Islet of Langerhans (tissue), 1 donor: Measurements from ENCODE around the gene PNLIPRP1.

Source experiments
- FAIRE-seq: peaks from one replicate; lab custom pipeline; 2011; peaks lifted over from hg19 to GRCh38; lab: Jason Lieb, UNC

Gene PNLIPRP1

GRCh38 chr10:116632596-116633215, 41.9 kb downstream of the PNLIPRP1 start:
- no peak for FAIRE-seq

- no peak for FAIRE-seq
Observed at GRCh38 chr10:116633216-116633600, 42.4 kb downstream of the PNLIPRP1 start.

- no peak for FAIRE-seq
Observed at GRCh38 chr10:116634126-116634975, 43.6 kb downstream of the PNLIPRP1 start.

DNA sequence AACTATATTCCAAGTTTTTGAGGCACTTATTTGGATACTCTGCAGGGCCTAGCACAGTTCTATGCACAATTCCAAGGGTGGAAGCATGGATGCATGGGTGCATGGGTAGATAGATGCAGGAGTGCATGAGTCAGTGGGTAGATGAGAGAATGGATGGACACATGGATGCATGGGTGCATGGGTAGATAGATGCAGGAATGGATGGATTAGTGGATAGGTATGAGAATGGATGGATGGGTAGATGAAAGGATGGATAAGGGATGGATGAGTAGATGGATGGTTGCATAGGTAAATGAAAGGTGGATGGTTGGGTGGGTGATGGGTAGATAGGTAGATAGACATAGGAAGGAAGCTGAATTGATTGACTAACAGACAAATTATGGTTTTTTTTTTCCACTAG, 45.6 kb downstream of the PNLIPRP1 start:
- FAIRE-seq = no peak

DNA sequence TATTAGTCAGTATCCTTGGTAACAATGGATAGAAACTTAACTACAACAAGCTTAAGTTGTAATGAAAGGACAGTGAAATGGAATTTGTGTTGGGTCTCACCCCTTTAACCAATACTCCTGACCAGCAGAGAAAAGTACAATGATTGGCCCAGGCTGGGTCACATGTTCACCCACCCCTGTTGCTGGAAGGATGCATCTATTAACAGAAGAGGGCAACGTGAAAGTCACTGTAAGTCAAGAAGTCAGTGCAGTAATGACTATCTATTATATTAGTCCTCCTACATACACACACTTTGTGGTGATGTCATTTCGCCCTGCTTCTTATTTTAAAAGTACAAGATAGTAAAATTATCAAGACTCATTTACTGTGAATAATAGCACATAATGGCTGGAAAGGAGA, 46.2 kb downstream of the PNLIPRP1 start:
- FAIRE-seq = no peak

- no peak for FAIRE-seq
Observed at GRCh38 chr10:116637830-116638229, 47.1 kb downstream of the PNLIPRP1 start.

- no peak for FAIRE-seq
Observed at GRCh38 chr10:116646502-116646901, 55.7 kb downstream of the PNLIPRP1 start.

GRCh38 chr10:116648903-116649302, 58.1 kb downstream of the PNLIPRP1 start:
- FAIRE-seq = no peak

GRCh38 chr10:116653885-116654284, 63.1 kb downstream of the PNLIPRP1 start:
- FAIRE-seq = no peak

GRCh38 chr10:116654816-116655215, 64.1 kb downstream of the PNLIPRP1 start:
- FAIRE-seq = no peak

DNA sequence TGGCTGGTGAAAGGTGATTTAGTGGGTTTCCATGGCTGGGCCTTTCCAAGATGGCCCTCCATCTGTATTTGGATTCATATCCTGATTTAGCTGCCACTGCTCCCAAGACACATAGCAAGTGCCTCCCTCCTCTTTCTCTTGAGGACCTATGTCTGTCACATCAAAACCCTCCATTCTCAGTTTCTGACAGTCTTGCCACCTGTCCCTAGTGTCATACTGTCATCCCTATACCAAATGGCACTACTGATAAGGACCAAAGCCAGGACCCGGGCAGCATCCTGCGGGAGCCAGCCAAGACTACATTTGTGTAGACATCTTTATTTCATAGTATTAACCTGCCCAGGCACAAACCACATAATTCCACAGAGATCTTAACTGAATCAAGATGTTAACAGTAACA, 64.8 kb downstream of the PNLIPRP1 start:
- no peak for FAIRE-seq

GRCh38 chr10:116656044-116656443, 65.3 kb downstream of the PNLIPRP1 start:
- FAIRE-seq = no peak

- no peak for FAIRE-seq
Observed at GRCh38 chr10:116657863-116658551, 67.2 kb downstream of the PNLIPRP1 start.
